IPS DF 4.7 (cell line): ENCODE results near the gene ECHDC3.
"Not testable (repeated sequence)": the region's sequence is repeated elsewhere in the genome, so short reads cannot be mapped to it uniquely, and the experiment has no call there.

Experiments
- DNase-seq: peaks from one replicate; pipeline ENCODE4 v3.0.0-alpha.2; 2013; ENCODE audit warnings: low spot score; ENCODE audit errors: extremely low read depth

ECHDC3 gene

GRCh38 chr10:11715815-11716494 is 26.2 kb upstream of the ECHDC3 start:
- DNase-seq, result no peak

GRCh38 chr10:11716686-11717085 is 25.5 kb upstream of the ECHDC3 start:
- DNase-seq, result no peak

- no peak for DNase-seq
These were observed 22.5 kb upstream of the ECHDC3 start for GRCh38 chr10:11719496-11720259.

GRCh38 chr10:11720260-11720741 is 21.9 kb upstream of the ECHDC3 start:
- no peak for DNase-seq

- DNase-seq, result no peak
These were observed 20.4 kb upstream of the ECHDC3 start for GRCh38 chr10:11721806-11722205.

- no peak for DNase-seq
These were observed 18.8 kb upstream of the ECHDC3 start for GRCh38 chr10:11723359-11723758.

GRCh38 chr10:11724938-11725776 is 17.0 kb upstream of the ECHDC3 start:
- DNase-seq, result no peak

GRCh38 chr10:11725912-11726311 is 16.3 kb upstream of the ECHDC3 start:
- DNase-seq, result no peak

- DNase-seq, result no peak
These were observed 14.6 kb upstream of the ECHDC3 start for GRCh38 chr10:11727563-11727962.

GRCh38 chr10:11728353-11728752 is 13.8 kb upstream of the ECHDC3 start:
- no peak for DNase-seq

- DNase-seq, result no peak
These were observed 12.3 kb upstream of the ECHDC3 start for GRCh38 chr10:11729790-11730315.

- no peak for DNase-seq
These were observed 11.4 kb upstream of the ECHDC3 start for GRCh38 chr10:11730779-11731178.

- not testable (repeated sequence) for DNase-seq
These were observed 5.4 kb upstream of the ECHDC3 start for GRCh38 chr10:11736767-11737166.

- not testable (repeated sequence) for DNase-seq
These were observed 4.7 kb upstream of the ECHDC3 start for GRCh38 chr10:11737258-11738032.

GRCh38 chr10:11740907-11741306 is 1.3 kb upstream of the ECHDC3 start:
- DNase-seq, result no peak

GRCh38 chr10:11741608-11742007 is 574 bp upstream of the ECHDC3 start:
- no peak for DNase-seq

GRCh38 chr10:11742779-11743298 is 657 bp downstream of the ECHDC3 start:
- DNase-seq, result no peak

- no peak for DNase-seq
These were observed 1.5 kb downstream of the ECHDC3 start for GRCh38 chr10:11743461-11744338.

GRCh38 chr10:11745045-11745444 is 2.9 kb downstream of the ECHDC3 start:
- DNase-seq, result no peak
